Neutrophil (primary cell): ENCODE measurements around the gene CAMTA1.

Source experiments
- H3K27ac ChIP-seq: fragments of 200-600 bp; sonication (generic); 2 replicates; pipeline ENCODE4 v1.5.1; 2016; ENCODE audit warnings: mild to moderate bottlenecking, moderate library complexity
- H3K27me3 ChIP-seq: fragments of 200-600 bp; sonication (generic); 2 replicates; pipeline ENCODE4 v1.6.0; 2016; ENCODE audit warnings: mild to moderate bottlenecking
- H3K36me3 ChIP-seq: fragments of 200-600 bp; sonication (generic); 2 replicates; pipeline ENCODE4 v1.5.1; 2017
- H3K4me1 ChIP-seq, 2 experiments: fragments of 200-600 bp in 1 of 2; sonication (generic) in 1 of 2; 1 replicate in 1 of 2; 2 replicates in 1 of 2; pipeline versions ENCODE4 v1.5.1 to v1.6.1; 2013 to 2016; ENCODE audit warnings: low read depth in 1 of 2, low read length in 1 of 2, mild to moderate bottlenecking in 1 of 2, moderate library complexity in 1 of 2; ENCODE audit not compliant: control insufficient read depth in 1 of 2, insufficient read depth in 1 of 2
- H3K4me3 ChIP-seq, 2 experiments: fragments of 200-600 bp in 1 of 2; sonication (generic) in 1 of 2; 1 replicate in 1 of 2; 2 replicates in 1 of 2; pipeline ENCODE4 v1.5.1; 2013 to 2016; ENCODE audit warnings: low read depth in 1 of 2, low read length in 1 of 2, mild to moderate bottlenecking in 1 of 2, moderate library complexity in 1 of 2
- H3K9me3 ChIP-seq: fragments of 200-600 bp; sonication (generic); 2 replicates; pipeline ENCODE4 v1.5.1; 2016
- TF ChIP-seq, protein P1 (sequence below): fragments of 200-600 bp; sonication (generic); IDR thresholded peaks from 2 replicates; pipeline ENCODE4 v1.5.1; 2016; ENCODE audit warnings: antibody characterized with exemption

Gene CAMTA1

DNA sequence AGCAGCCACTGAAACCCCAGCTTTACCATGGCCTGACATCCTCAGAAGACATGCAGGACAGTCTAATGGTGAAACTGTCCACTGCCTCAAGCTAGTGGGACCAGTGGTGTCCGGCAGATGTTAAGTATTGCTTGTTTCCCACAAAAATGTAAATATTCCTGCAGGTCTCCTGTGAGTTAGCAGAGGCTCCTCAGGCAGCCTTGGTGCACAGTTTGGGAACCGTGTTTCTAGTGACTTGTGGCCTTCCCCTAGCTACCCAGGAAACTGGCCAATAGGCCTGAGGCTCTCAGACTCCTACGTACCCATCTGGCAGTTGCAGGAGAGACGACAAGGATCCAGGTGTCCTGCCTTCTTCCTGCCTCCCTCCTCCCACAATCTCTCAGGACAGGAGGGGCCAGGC, 142.4 kb downstream of the CAMTA1 start:
- Histone ChIP-seq H3K27ac (no peak overlapping the region), H3K27me3 (peaks cover 12% of the 10 kb centered on the region), H3K4me3 (no peak overlapping the region), H3K36me3 (no peaks in the 10 kb centered on the region), H3K4me1 (no peaks in the 10 kb centered on the region), H3K9me3 (no peaks in the 10 kb centered on the region)
- TF ChIP-seq, protein P1, sequence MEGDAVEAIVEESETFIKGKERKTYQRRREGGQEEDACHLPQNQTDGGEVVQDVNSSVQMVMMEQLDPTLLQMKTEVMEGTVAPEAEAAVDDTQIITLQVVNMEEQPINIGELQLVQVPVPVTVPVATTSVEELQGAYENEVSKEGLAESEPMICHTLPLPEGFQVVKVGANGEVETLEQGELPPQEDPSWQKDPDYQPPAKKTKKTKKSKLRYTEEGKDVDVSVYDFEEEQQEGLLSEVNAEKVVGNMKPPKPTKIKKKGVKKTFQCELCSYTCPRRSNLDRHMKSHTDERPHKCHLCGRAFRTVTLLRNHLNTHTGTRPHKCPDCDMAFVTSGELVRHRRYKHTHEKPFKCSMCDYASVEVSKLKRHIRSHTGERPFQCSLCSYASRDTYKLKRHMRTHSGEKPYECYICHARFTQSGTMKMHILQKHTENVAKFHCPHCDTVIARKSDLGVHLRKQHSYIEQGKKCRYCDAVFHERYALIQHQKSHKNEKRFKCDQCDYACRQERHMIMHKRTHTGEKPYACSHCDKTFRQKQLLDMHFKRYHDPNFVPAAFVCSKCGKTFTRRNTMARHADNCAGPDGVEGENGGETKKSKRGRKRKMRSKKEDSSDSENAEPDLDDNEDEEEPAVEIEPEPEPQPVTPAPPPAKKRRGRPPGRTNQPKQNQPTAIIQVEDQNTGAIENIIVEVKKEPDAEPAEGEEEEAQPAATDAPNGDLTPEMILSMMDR: no peak

- H3K27ac ChIP-seq: no peak overlapping the region
- no peaks in the 10 kb centered on the region for H3K9me3 ChIP-seq
- peaks cover 17% of the 10 kb centered on the region for H3K27me3 ChIP-seq
- no peaks in the 10 kb centered on the region for H3K4me1 ChIP-seq
- TF ChIP-seq, protein P1: no peak
- H3K36me3 ChIP-seq: no peaks in the 10 kb centered on the region
- no peak overlapping the region for H3K4me3 ChIP-seq
Measured at GRCh38 chr1:6928106-6928885, 143.0 kb downstream of the CAMTA1 start.

- H3K4me1 ChIP-seq: no peaks in the 10 kb centered on the region
- no peak overlapping the region for H3K4me3 ChIP-seq
- H3K27me3 ChIP-seq: peaks cover 42% of the 10 kb centered on the region
- H3K9me3 ChIP-seq: no peaks in the 10 kb centered on the region
- no peaks in the 10 kb centered on the region for H3K36me3 ChIP-seq
- TF ChIP-seq, protein P1: no peak
- H3K27ac ChIP-seq: no peak overlapping the region
Measured at GRCh38 chr1:6930732-6931300, 145.6 kb downstream of the CAMTA1 start.

GRCh38 chr1:6935361-6935883, 150.2 kb downstream of the CAMTA1 start:
- Histone ChIP-seq H3K4me1 (no peaks in the 10 kb centered on the region), H3K4me3 (no peak overlapping the region), H3K27ac (no peak overlapping the region), H3K27me3 (peaks cover 54% of the 10 kb centered on the region), H3K9me3 (no peaks in the 10 kb centered on the region), H3K36me3 (no peaks in the 10 kb centered on the region)
- TF ChIP-seq, protein P1: no peak

- no peak overlapping the region for H3K27ac ChIP-seq
- TF ChIP-seq, protein P1: no peak
Measured at GRCh38 chr1:6935911-6936690, 150.8 kb downstream of the CAMTA1 start.

More at GRCh38 chr1:6935911-6936690, 150.8 kb downstream of the CAMTA1 start:
- Histone ChIP-seq H3K4me1 (no peaks in the 10 kb centered on the region), H3K36me3 (no peaks in the 10 kb centered on the region), H3K27me3 (peaks cover 54% of the 10 kb centered on the region), H3K4me3 (no peak overlapping the region), H3K9me3 (no peaks in the 10 kb centered on the region)
